Testis (tissue), 2 donors: ENCODE measurements around the gene IKZF1.

ENCODE experiments used
- CTCF ChIP-seq, 3 experiments: fragments of 450-650 bp in 2 of 3; fragments of 200-600 bp in 1 of 3; sonication (generic) in 1 of 3; IDR thresholded peaks; one replicate each; pipeline ENCODE4 v1.5.1; 2016 to 2019; ENCODE audit warnings: antibody characterized with exemption in 3 of 3, mild to moderate bottlenecking in 2 of 3, moderate library complexity in 1 of 3
- POLR2A ChIP-seq: fragments of 450-650 bp; IDR thresholded peaks from one replicate; pipeline ENCODE4 v1.6.1; 2017; ENCODE audit warnings: antibody characterized with exemption, mild to moderate bottlenecking, moderate library complexity

- TF ChIP-seq POLR2A (no peak), CTCF (IDR thresholded peaks at IDR 0.05) (no peak)
These were observed 30.8 kb downstream of the IKZF1 start for GRCh38 chr7:50335230-50335794.
